ENCODE data around the gene AGTR1.
"Not testable (repeated sequence)": the region's sequence is repeated elsewhere in the genome, so short reads cannot be mapped to it uniquely, and the experiment has no call there.

The AGTR1 gene

DNA sequence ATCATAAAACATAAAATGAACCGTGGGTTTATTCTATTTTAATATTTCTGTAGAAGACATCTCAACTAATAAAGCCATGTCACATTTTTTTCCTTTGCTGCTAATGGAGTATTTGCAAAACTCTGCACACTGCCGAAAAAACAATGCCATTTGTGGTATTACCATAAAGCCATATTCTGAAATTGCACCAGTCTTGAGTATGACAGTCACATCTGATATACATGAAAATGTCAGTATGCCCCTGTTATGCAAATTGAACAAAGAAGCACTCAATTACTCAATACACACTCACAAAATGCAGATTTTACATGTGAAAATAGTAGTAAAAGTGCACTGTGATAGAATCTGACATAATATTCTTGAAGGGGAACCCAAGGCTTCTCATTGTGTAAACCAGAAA lies 74.7 kb downstream of the AGTR1 start:
- H3K4me2 ChIP-seq (ENCODE audit: low read length) = no peak overlapping the region
- TF ChIP-seq, protein P1, sequence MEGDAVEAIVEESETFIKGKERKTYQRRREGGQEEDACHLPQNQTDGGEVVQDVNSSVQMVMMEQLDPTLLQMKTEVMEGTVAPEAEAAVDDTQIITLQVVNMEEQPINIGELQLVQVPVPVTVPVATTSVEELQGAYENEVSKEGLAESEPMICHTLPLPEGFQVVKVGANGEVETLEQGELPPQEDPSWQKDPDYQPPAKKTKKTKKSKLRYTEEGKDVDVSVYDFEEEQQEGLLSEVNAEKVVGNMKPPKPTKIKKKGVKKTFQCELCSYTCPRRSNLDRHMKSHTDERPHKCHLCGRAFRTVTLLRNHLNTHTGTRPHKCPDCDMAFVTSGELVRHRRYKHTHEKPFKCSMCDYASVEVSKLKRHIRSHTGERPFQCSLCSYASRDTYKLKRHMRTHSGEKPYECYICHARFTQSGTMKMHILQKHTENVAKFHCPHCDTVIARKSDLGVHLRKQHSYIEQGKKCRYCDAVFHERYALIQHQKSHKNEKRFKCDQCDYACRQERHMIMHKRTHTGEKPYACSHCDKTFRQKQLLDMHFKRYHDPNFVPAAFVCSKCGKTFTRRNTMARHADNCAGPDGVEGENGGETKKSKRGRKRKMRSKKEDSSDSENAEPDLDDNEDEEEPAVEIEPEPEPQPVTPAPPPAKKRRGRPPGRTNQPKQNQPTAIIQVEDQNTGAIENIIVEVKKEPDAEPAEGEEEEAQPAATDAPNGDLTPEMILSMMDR (IDR thresholded peaks at IDR 0.05) = no peak
- H3K9ac ChIP-seq = no peak overlapping the region
- H3K9me3 ChIP-seq (ENCODE audit: control insufficient read depth, low read length) = no peaks in the 10 kb centered on the region
- no peak overlapping the region for H3K27ac ChIP-seq
- H3K79me2 ChIP-seq = no peaks in the 10 kb centered on the region
- no peaks in the 10 kb centered on the region for H3K27me3 ChIP-seq (ENCODE audit: control insufficient read depth, insufficient read depth, low read length)
- no peak overlapping the region for H2AFZ ChIP-seq
- no peaks in the 10 kb centered on the region for H3K36me3 ChIP-seq (ENCODE audit: control insufficient read depth, insufficient read depth, low read length)
- H3K4me1 ChIP-seq = no peaks in the 10 kb centered on the region
- H3K4me3 ChIP-seq (ENCODE audit: low read depth, low read length) = no peak overlapping the region

DNA sequence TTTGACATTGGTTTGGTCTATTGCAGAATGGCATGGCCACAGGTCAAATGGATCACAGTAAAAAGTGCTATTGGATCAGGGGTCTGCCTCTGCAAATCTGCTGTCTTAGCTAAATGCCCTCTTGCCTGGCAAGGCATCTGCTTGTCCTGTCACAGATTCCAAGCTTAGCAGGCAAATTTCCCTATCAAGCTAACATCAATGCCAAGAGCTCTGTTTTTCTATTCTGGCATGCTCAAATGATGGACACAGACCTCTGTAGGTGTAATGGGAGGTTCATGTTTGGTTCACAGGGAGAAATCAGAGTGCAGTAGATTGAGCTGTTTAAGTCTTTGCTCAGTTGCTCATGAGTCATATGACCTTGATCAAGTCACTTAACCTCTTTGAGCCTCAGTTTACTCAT lies 75.1 kb downstream of the AGTR1 start:
- Histone ChIP-seq H3K79me2 (no peaks in the 10 kb centered on the region), H3K27me3 (ENCODE audit: control insufficient read depth, insufficient read depth, low read length) (no peaks in the 10 kb centered on the region), H3K9ac (no peak overlapping the region), H3K27ac (no peak overlapping the region), H3K9me3 (ENCODE audit: control insufficient read depth, low read length) (no peaks in the 10 kb centered on the region), H3K4me2 (ENCODE audit: low read length) (no peak overlapping the region), H3K4me3 (ENCODE audit: low read depth, low read length) (no peak overlapping the region), H2AFZ (no peak overlapping the region), H3K36me3 (ENCODE audit: control insufficient read depth, insufficient read depth, low read length) (no peaks in the 10 kb centered on the region), H3K4me1 (no peaks in the 10 kb centered on the region)
- TF ChIP-seq, protein P1 (IDR thresholded peaks at IDR 0.05) = no peak

DNA sequence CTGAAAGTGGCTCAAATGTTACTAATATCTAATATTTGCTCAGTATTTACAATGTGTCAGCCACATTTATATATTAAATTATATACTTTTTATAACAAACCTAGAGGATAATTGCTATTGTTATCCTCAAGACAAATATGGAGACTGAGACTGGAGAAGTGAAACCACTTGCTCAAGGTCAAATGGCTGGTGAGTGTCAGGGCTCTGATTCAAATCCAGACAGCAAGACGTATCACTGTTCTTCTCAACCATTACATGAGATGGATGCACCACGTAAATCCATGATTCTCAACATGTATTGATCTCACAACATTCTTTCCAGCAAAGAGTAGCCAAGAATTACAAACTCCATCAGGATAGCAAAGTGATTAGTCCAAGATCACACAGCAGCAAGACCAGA lies 76.1 kb downstream of the AGTR1 start:
- Histone ChIP-seq H3K36me3 (ENCODE audit: control insufficient read depth, insufficient read depth, low read length) (no peaks in the 10 kb centered on the region), H2AFZ (no peak overlapping the region), H3K4me2 (ENCODE audit: low read length) (no peak overlapping the region), H3K27ac (no peak overlapping the region), H3K9ac (no peak overlapping the region), H3K9me3 (ENCODE audit: control insufficient read depth, low read length) (no peaks in the 10 kb centered on the region), H3K27me3 (ENCODE audit: control insufficient read depth, insufficient read depth, low read length) (no peaks in the 10 kb centered on the region), H3K4me3 (ENCODE audit: low read depth, low read length) (no peak overlapping the region), H3K4me1 (no peaks in the 10 kb centered on the region), H3K79me2 (no peaks in the 10 kb centered on the region)
- TF ChIP-seq, protein P1 (IDR thresholded peaks at IDR 0.05) = no peak

DNA sequence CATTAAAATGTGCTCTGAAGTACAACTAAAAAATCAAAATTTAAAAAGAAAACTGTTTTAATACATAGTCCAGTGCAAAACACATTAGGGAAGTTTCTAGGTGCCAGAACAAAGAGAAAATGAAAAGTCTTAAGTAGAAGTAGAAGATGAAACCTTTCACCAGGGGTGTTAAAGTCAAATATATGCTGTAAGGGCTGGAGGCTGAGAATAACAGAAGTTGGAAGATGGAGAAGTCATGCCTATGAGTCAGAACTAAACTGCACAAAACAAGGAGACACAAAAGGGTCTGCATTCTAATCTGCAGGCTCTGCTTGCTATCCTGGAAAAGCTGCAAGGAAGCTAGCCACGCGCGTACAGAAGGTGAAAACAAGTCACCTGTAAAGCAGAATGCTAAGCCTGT lies 81.2 kb downstream of the AGTR1 start:
- Histone ChIP-seq H3K4me3 (ENCODE audit: low read depth, low read length) (no peak overlapping the region), H3K27me3 (ENCODE audit: control insufficient read depth, insufficient read depth, low read length) (no peaks in the 10 kb centered on the region), H3K27ac (no peak overlapping the region), H3K9me3 (ENCODE audit: control insufficient read depth, low read length) (no peaks in the 10 kb centered on the region), H3K4me2 (ENCODE audit: low read length) (no peak overlapping the region), H3K4me1 (no peaks in the 10 kb centered on the region), H3K79me2 (no peaks in the 10 kb centered on the region), H2AFZ (no peak overlapping the region), H3K36me3 (ENCODE audit: control insufficient read depth, insufficient read depth, low read length) (no peaks in the 10 kb centered on the region), H3K9ac (no peak overlapping the region)
- TF ChIP-seq, protein P1 (IDR thresholded peaks at IDR 0.05) = no peak

- not testable (repeated sequence) for H3K4me1 ChIP-seq; H3K79me2 ChIP-seq; H2AFZ ChIP-seq; H3K4me2 ChIP-seq (ENCODE audit: low read length); H3K36me3 ChIP-seq (ENCODE audit: control insufficient read depth, insufficient read depth, low read length); H3K9ac ChIP-seq; H3K4me3 ChIP-seq (ENCODE audit: low read depth, low read length); H3K27me3 ChIP-seq (ENCODE audit: control insufficient read depth, insufficient read depth, low read length); H3K27ac ChIP-seq; H3K9me3 ChIP-seq (ENCODE audit: control insufficient read depth, low read length)
Measured at GRCh38 chr3:148785026-148785425, 87.3 kb downstream of the AGTR1 start.

DNA sequence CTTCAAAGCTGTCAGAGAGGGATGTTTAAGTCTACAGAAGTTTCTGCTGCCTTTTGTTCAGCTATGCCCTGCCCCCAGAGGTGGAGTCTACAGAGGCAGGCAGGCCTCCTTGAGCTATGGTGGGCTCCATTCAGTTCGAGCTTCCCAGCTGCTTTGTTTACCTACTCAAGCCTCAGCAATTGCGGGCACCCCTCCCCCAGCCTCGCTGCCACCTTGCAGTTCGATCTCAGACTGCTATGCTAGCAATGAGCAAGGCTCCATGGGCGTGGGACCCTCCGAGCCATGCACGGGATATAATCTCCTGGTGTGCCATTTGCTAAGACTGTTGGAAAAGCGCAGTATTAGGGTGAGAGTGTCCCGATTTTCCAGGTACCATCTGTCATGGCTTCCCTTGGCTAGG lies 88.5 kb downstream of the AGTR1 start:
- not testable (repeated sequence) for H3K27me3 ChIP-seq (ENCODE audit: control insufficient read depth, insufficient read depth, low read length); H2AFZ ChIP-seq; H3K27ac ChIP-seq; H3K9ac ChIP-seq; H3K4me3 ChIP-seq (ENCODE audit: low read depth, low read length); H3K36me3 ChIP-seq (ENCODE audit: control insufficient read depth, insufficient read depth, low read length); H3K79me2 ChIP-seq; H3K4me1 ChIP-seq; H3K4me2 ChIP-seq (ENCODE audit: low read length); H3K9me3 ChIP-seq (ENCODE audit: control insufficient read depth, low read length)
